A673 (cell line): Measurements from ENCODE around the gene FOXP2.
"Not testable (repeated sequence)": the region's sequence is repeated elsewhere in the genome, so short reads cannot be mapped to it uniquely, and the experiment has no call there.

Experiments
- CTCF ChIP-seq: fragments of 300-800, 200-600 bp; sonication (generic); conservative IDR thresholded peaks from 2 replicates; pipeline ENCODE4 v1.5.1; 2017; ENCODE audit warnings: low read depth, mild to moderate bottlenecking, antibody characterized with exemption, low read length, moderate library complexity, mixed read lengths
- EZH2 ChIP-seq: fragments of 200-600 bp; sonication (generic); IDR thresholded peaks from 2 replicates; pipeline ENCODE4 v1.6.1; 2017; ENCODE audit warnings: borderline replicate concordance, low read depth, mild to moderate bottlenecking, mixed read lengths, antibody characterized with exemption, low read length; ENCODE audit not compliant: poor library complexity, severe bottlenecking

- TF ChIP-seq CTCF, EZH2: not testable (repeated sequence)
These were observed 166.3 kb downstream of the FOXP2 start for GRCh38 chr7:114580963-114581362.
